Germinal center (tissue), 1 donor: ENCODE results near the gene SBK2.
A peak's percentile ranks its signal among the peaks of the same experiment; 100 is the strongest.
"Not testable (repeated sequence)": the region's sequence is repeated elsewhere in the genome, so short reads cannot be mapped to it uniquely, and the experiment has no call there.

ENCODE experiments used
- DNase-seq: peaks from one replicate; pipeline ENCODE4 v3.0.0; 2012; ENCODE audit warnings: mixed read lengths, low spot score

The SBK2 gene, protein sequence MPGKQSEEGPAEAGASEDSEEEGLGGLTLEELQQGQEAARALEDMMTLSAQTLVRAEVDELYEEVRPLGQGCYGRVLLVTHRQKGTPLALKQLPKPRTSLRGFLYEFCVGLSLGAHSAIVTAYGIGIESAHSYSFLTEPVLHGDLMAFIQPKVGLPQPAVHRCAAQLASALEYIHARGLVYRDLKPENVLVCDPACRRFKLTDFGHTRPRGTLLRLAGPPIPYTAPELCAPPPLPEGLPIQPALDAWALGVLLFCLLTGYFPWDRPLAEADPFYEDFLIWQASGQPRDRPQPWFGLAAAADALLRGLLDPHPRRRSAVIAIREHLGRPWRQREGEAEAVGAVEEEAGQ

GRCh38 chr19:55536951-55537740 is at the start of gene SBK2:
Gene SBK2, minus strand, starts transcription at chr19:55537133. Its CDS starts 839 bp downstream, at chr19:55536294.
- DNase-seq: no peak

DNA sequence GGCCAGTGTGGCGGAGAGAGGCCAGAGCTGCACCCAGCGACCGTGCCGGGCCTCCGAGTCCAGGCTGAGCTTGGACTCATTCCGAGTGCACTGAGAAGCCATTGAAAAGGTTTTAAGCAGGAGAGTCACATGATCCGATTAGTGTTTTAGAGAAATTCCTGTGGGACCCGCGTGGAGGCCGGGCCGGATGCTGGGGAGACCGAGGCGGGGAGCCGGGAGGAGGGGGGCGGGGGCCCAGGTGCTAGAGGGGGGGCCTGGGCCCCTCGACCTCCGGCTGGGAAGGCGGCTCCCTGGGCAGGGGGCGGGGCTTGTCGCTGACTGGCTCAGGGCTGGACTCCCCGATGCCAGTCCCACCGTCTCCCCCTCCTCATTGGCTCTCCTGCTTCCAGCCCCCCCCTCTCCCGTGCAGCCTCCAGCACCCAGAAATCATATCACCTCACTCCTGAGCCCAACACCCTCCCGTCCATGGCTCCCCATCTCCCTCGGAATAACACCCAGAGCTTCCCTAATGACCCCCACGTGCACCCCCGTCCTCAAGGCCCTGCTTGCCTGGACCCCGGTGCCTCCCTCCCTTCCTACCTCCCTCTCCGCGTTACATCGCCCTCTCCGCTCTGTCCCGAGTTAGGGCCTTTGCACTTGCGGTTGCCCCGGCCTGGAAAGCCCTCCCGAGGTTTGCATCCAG is 48.9 kb upstream of the SBK2 start:
- peak; percentile 55 for DNase-seq

GRCh38 chr19:55584871-55585270 is 47.9 kb upstream of the SBK2 start:
- no peak for DNase-seq

DNA sequence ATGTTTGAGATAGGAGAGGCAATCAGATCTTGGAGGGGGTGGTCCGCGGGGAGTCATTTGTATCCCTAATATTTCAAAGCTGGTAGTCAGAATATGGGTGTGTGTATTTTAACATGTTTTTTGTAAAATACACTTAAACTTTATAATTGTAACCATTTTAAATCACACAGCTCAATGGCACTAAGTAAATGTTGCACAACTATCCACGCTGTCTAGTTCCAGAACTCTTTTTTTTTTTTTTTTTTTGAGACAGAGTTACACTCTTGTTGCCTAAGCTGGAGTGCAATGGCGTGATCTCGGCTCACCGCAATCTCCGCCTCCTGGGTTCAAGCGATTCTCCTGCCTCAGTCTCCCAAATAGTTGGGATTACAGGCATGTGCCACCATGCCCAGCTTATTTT is 47.0 kb upstream of the SBK2 start:
- DNase-seq: not testable (repeated sequence)

- DNase-seq: not testable (repeated sequence)
Observed at GRCh38 chr19:55582284-55582683, 45.4 kb upstream of the SBK2 start.

DNA sequence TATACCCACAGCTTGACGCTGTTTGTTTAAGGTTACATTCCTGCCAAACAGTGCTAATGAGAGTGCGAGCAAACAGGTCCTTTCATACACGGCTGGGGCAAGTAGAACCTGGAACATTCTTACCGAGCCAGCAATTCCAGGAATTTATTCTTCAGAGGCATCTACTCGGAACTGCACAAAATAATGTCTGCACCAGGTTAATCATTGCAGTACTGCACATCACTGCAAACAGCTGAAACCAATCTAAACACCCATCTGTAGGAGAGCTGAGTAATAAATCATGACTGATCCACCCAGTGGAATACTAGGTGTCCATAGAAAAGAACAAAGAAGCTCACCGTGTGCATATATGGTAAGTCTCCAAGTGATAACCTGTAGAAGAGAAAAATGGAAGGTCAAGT is 44.9 kb upstream of the SBK2 start:
- no peak for DNase-seq

DNA sequence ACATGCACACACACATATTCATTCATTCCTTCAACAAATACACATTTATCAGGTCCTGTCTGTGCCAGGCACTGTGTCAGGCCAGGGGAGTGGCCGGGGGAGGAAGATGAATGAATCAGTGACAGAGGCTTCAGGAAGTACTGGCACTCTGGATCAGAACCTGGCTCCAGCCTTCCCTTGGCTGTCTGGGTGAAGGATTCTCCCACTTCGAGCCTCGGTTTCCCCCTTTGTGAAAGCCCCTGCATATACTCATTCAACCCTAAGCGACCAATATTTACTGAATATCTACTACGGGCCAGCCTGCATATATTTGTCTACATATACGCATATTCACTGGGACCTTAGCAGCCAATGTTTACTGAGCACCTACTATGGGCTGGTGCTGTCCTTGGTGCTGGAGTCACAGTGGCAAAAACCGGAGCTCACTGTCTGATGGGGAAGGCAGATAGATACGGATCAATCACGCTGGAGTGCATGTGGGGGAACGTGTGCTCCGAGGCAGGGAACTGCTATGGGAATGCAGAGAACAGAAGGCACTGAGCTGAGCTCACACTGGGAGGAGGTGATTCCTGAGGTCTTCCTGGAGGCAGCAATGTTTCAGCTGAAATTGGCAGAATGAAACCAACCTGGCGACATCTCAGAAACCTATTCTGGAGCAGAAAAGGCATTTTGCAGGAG is 44.4 kb upstream of the SBK2 start:
- no peak for DNase-seq

- peak; percentile 64 for DNase-seq
Observed at GRCh38 chr19:55580628-55581144, 43.8 kb upstream of the SBK2 start, which contains the start of gene ZNF579. Gene ZNF579, minus strand, starts transcription at chr19:55580848. Its CDS starts 1,209 bp downstream, at chr19:55579639.

DNA sequence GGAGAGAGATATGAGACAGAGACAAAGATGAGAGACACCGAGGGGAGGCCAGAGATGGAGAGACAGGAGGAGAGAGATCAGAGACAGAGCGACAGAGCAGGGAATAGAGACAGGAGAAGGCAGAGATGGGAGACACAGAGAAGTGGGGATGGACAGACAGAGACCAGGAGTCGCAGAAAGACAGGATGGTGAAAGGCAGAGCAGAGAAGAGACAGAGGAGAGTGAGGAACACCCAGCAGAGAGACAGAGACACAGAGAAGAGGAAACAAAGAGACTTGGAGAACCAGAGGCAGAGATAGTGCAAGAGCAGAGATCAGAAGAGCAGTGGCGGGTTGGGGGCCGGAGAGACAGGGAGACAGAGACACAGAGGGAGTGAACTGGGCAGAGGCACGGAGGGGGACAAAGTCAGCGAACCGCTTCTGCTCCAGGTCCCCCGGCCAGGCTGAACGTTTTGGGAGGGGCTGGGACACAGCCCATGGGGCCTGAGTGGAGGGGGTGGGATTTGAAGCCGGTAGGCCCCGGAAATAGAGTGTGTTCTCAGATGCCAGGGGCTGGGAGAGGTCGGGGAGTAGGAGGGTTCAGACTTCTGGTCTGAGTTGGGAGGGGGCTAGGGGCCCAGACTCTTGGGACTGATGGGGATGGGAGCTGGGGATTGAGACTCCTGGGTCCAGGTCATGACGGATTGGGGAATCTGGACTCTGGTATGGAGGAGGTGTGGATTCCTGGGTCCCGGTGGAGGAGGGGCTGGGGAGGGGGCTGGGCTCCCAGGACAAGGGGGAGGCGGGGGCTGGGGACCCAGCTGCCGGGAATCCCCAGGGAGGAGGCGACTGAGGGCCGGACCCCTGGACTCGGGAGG is 43.1 kb upstream of the SBK2 start:
- DNase-seq: no peak

DNA sequence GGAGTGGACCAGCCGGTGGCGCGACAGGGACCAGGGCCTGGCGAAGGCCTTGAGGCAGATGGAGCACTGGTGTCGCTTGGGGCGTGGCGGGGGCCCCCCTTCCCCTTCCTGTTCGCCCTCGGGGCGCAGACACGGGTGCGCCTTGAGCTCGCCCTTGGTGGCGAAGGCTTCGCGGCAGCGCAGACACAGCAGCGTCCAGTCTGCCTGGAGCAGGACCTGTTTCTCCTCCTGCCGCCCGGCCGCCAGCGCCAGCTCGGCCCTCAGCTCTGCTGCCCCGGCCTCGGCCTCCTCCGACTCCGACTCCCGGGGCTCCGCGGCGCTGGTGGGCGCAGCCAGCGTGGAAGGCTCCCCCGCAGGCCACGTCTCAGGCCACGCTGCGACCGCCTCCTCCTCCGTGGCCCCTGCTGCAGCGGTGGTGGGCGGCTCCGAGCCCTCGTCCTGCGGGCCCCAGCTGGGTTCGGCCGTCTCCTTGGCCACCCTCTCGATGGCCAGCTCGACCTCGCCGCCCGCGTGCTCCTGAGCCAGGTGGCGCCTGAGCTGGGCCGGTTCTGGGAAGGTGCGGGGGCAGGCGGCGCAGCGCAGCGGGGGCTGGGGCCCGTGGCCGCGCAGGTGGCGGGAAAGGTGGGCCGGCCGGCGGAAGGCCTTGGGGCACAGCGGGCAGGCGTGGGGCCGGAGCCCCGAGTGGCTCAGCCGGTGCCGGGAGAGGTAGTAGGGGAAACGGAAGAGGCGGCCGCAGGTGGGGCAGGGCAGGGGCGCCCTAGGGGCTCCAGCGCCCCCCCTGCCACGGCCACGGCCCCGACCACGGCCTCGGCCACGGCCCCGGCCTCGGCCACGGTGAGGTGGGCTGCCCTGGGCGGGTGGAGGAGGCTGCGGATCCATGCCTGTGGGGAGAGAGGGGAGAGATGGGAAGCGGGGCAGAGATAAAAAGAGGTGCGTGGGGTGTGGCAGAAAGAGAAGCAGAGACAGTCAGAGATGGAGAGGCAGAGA is 42.1 kb upstream of the SBK2 start:
- DNase-seq: no peak

DNA sequence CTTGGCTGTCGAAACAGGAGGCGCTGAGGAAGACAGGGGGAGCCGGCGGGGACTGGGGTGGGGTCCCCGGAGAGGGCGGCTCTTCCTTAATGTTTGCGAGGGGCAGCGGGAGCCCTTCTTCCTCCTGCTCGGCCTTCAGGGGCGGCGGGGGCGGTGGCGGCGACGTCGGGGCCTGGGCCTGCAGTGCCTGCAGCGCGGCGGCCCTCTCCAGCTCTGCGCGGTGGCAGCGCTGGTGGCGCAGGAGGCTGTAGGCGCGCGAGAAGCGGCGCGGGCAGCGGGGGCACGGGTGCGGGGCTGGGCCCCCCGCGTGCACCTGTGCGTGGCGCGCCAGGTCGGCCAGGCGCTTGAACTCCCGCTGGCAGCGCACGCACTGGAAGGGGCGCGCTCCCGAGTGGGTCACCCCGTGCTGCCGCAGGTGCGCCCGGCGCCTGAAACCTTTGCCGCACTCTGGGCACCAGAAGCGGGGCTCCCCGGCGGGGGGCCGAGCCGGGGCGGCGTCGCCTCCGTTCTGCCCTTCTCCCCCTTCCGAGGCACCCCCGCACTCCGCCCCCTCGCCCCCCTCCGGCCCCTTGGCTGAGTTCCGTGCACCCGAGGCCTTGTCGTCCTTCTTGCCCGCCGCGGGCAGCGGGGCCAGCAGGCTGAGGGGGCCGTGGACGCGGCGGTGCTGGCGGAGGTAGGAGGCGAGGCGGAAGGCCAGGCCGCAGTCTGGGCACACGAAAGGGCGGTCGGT is 41.3 kb upstream of the SBK2 start:
- DNase-seq: no peak

DNA sequence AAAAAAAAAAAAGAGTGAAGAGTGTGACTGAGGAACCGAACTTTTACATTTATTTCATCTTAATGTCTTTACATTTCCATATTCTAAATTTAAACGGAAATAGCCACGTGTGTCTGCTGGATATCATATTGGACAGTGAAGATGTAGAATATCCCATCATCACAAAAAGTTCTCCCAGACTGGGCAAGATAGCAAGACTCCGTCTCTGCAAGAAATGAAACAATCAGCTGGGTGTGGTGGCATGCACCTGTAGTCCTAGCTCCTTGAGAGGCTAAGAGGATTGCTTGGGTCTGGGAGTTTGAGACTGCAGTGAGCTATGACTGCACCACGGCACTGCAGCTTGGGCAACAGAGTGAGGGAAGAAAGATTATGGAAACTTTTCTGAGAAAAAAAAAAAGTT is 39.8 kb upstream of the SBK2 start:
- no peak for DNase-seq

- DNase-seq: not testable (repeated sequence)
Observed at GRCh38 chr19:55573929-55574328, 37.0 kb upstream of the SBK2 start.

DNA sequence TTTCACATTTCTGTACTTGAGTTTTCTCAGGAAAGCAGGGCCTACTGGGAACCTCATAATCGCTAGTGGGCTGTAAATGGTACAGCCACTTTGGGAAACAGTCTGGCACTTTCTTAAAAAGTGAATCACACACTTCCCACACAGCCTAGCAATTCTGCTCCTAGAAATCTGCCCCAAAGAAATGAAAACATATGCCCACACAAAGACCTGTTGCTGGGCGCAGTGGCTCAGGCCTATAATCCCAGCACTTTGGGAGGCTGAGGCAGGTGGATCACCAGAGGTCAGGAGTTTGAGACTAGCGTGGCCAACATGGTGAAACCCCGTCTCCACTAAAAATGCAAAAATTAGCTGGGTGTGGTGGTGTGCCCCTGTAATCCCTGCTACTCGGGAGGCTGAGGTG is 32.5 kb upstream of the SBK2 start:
- not testable (repeated sequence) for DNase-seq

GRCh38 chr19:55567708-55568328 is 30.9 kb upstream of the SBK2 start:
- DNase-seq: no peak

DNA sequence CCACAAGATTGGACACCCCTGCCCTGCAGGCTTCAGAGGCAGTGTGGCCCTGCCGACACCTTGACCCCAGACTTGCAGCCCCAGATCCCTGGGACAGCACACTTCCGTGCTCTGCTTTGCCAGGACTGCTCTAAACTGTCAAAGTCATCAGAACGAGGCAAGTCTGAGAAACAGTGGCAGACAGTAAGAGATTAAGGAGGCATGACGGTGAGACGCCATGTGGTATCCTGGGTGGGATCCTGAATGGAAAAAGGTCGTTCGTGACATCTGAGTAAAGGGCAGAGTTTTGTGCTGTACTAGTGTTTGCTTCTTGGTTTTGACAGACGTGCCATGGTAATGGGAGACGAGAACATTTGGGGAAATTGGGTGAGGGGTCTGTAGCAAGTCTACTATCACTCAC is 29.9 kb upstream of the SBK2 start:
- DNase-seq: no peak

GRCh38 chr19:55563261-55563690 is 26.3 kb upstream of the SBK2 start:
- no peak for DNase-seq

- DNase-seq: no peak
Observed at GRCh38 chr19:55559684-55560083, 22.8 kb upstream of the SBK2 start.
